GM19455 (cell line): ENCODE results near the gene TAF1.
"Not testable (repeated sequence)": the region's sequence is repeated elsewhere in the genome, so short reads cannot be mapped to it uniquely, and the experiment has no call there.

Source experiments
- ATAC-seq: cut with Tn5 transposase; IDR thresholded peaks from one replicate; pipeline ENCODE4 v1.9.1; 2021; ENCODE audit not compliant: unreplicated experiment

Gene TAF1

GRCh38 chrX:71495979-71496378 lies 129.8 kb downstream of the TAF1 start:
- ATAC-seq, result not testable (repeated sequence)

- no peak for ATAC-seq
Measured at GRCh38 chrX:71496476-71496875, 130.3 kb downstream of the TAF1 start.

- ATAC-seq, result not testable (repeated sequence)
Measured at GRCh38 chrX:71502080-71502479, 135.9 kb downstream of the TAF1 start.

- ATAC-seq, result no peak
Measured at GRCh38 chrX:71504346-71504745, 138.2 kb downstream of the TAF1 start.

- no peak for ATAC-seq
Measured at GRCh38 chrX:71509289-71509688, 143.1 kb downstream of the TAF1 start.

GRCh38 chrX:71510161-71510560 lies 144.0 kb downstream of the TAF1 start:
- no peak for ATAC-seq

- ATAC-seq, result not testable (repeated sequence)
Measured at GRCh38 chrX:71513731-71514130, 147.6 kb downstream of the TAF1 start.

- peak; percentile 69 for ATAC-seq
Measured at GRCh38 chrX:71514367-71515037, 148.3 kb downstream of the TAF1 start.

GRCh38 chrX:71515038-71515396 lies 148.9 kb downstream of the TAF1 start:
- no peak for ATAC-seq
